ENCODE results near the gene KANTR. TPM values are rescaled to one million over a fixed set of nuclear protein-coding genes. Genes with fewer than 3 reads are reported as not detected.
A peak's percentile ranks its signal among the peaks of the same experiment; 100 is the strongest.

Gene KANTR
- total and polyA plus RNA-seq, 2 of the 4 experiments (the other 2 are of a cell fraction): 1.6 to 6.3 TPM

DNA sequence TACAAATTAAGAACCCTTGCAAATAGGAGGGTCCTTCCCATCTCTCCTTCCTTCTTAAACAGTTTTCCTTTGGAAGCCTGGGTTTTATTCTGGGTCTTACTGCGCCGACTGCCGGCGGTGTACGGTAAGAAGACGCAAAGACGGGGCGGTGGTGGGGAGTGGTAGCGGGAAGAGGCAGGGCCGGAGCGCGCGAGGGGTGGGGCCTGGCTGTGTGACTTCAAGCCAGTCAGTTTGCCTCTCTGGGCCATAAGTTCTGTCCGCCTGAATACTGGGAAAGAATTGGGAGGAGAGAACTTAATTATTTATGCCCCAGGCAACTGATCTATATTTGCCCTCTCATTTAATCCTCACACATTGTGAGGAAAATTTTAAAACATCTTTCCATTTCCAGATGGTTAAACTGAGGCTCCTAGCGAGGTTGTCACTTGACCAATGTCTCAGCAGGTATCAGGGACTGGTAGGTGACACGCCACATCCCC, 726 bp upstream of the KANTR start:
- intact Hi-C loops (cut with micrococcal nuclease): loop anchor here (1.0 to 5.0 kb wide), 2 partner anchors 22 to 129 kb away; no protein-coding TSS in a partner anchor
- no peak overlapping the region for H2BK15ac ChIP-seq (ENCODE audit: low read depth, low read length)
- peak overlapping the region; percentile 42 for H3K4me3 ChIP-seq (ENCODE audit: insufficient read depth, low read depth, low read length)
- no TSS peak for BruUV-seq (replicated peaks)
- peak overlapping the region; percentile 90 for H3K4me2 ChIP-seq (ENCODE audit: low read depth, low read length)
- H4K5ac ChIP-seq (ENCODE audit: low read depth, low read length): no peak overlapping the region
- dilution Hi-C loops (cut with HindIII; ENCODE audit: low sequenced_read_pairs, unreplicated experiment): no loop called here
- no peaks in the 10 kb centered on the region for H3K9me1 ChIP-seq (ENCODE audit: insufficient read depth, low read length)
- H3K56ac ChIP-seq (ENCODE audit: extremely low read depth, insufficient read depth, low read length): no peak overlapping the region
- no peak overlapping the region for H2AK5ac ChIP-seq (ENCODE audit: low read depth, low read length)
- H2BK120ac ChIP-seq (ENCODE audit: low read depth, low read length): no peak overlapping the region
- H2BK5ac ChIP-seq (ENCODE audit: low read depth, low read length, poor library complexity, severe bottlenecking): no peak overlapping the region
- peak overlapping the region; percentile 82 for H2AK9ac ChIP-seq (replicated peaks; ENCODE audit: low read depth, low read length, poor library complexity)
- no peaks in the 10 kb centered on the region for H3K4me1 ChIP-seq (ENCODE audit: control insufficient read depth, insufficient read depth, low read length)
- H3K79me1 ChIP-seq (ENCODE audit: low read depth in 1 of 2, low read length in 2 of 2): peaks cover 5 to 14% of the 10 kb centered on the region in 2 experiments; a peak in 3 of 4 replicates
- H3K14ac ChIP-seq (replicated peaks; ENCODE audit: low read depth, low read length): no peak overlapping the region
- in situ Hi-C loops (cut with MboI; ENCODE audit: low sequenced_read_pairs): no loop called here
- no peak overlapping the region for H3K4ac ChIP-seq (ENCODE audit: low read depth, low read length)
- H4K8ac ChIP-seq (ENCODE audit: low read depth in 2 of 2, low read length in 2 of 2): peak overlapping the region; percentile 1 to 48; a peak in 2 of 4 replicates
- H4K91ac ChIP-seq (ENCODE audit: insufficient read depth, low read depth, low read length): no peak overlapping the region
- no peak overlapping the region; the same call in 1 of the 2 replicates for H3K9ac ChIP-seq (ENCODE audit: low read depth, low read length)
- ATAC-seq (ENCODE audit: low read depth) (peak; percentile 67), DNase-seq (peak; percentile 70)
- ChIA-PET POLR2A (ENCODE audit: unreplicated experiment) (no interaction called here), CTCF (no interaction called here)
- peak overlapping the region; percentile 89 for H2AFZ ChIP-seq (replicated peaks; ENCODE audit: low read length, poor library complexity)
- no peak overlapping the region for H3K18ac ChIP-seq (ENCODE audit: low read depth, low read length)
- no peaks in the 10 kb centered on the region for H3K9me3 ChIP-seq (ENCODE audit: control insufficient read depth, insufficient read depth, low read length)
- H3K23ac ChIP-seq (ENCODE audit: low read depth, low read length): no peak overlapping the region
- TF ChIP-seq NFE2L2 (IDR thresholded peaks at IDR 0.05; ENCODE audit: low read depth, low read length) (no peak), CHD1 (IDR thresholded peaks at IDR 0.05; ENCODE audit: low read depth, low read length) (no peak), MXI1 (IDR thresholded peaks at IDR 0.05; ENCODE audit: borderline replicate concordance, low read depth, low read length) (no peak), POLR2A (IDR thresholded peaks at IDR 0.05; ENCODE audit: low read depth, low read length) (no peak), RAD21 (IDR thresholded peaks at IDR 0.05; ENCODE audit: low read length) (peak; percentile 61), CTCF (conservative IDR thresholded peaks at IDR 0.05; ENCODE audit: low read depth, low read length) (peak; percentile 62), RCOR1 (IDR thresholded peaks at IDR 0.05; ENCODE audit: insufficient replicate concordance, low read length) (no peak), BHLHE40 (IDR thresholded peaks at IDR 0.05; ENCODE audit: low read depth, low read length) (no peak), MAZ (IDR thresholded peaks at IDR 0.05; ENCODE audit: borderline replicate concordance, low read depth, low read length) (peak; percentile 62; the same call in 1 of the 2 replicates), SMC3 (IDR thresholded peaks at IDR 0.05; ENCODE audit: low read depth, low read length) (peak; percentile 63), CEBPB (IDR thresholded peaks at IDR 0.05; ENCODE audit: low read depth, low read length) (no peak), FOS (IDR thresholded peaks at IDR 0.05; ENCODE audit: low read depth, low read length) (no peak), RFX5 (IDR thresholded peaks at IDR 0.05; ENCODE audit: low read depth, low read length) (no peak)
- H2BK20ac ChIP-seq (ENCODE audit: low read depth, low read length): no peak overlapping the region
- H3K36me3 ChIP-seq (ENCODE audit: control insufficient read depth, insufficient read depth, low read length): no peaks in the 10 kb centered on the region; the same call in 1 of the 2 replicates
- H3K27ac ChIP-seq (ENCODE audit: insufficient read depth, low read length): no peak overlapping the region
- WGBS, 2 experiments (ENCODE audit: extremely low coverage in 2 of 2, insufficient read length in 1 of 2): no CpG with 5 or more reads among the region's 16 CpGs
- peaks cover 3% of the 10 kb centered on the region; the same call in 1 of the 2 replicates for H3K27me3 ChIP-seq (ENCODE audit: control insufficient read depth, insufficient read depth, low read length)
- no peaks in the 10 kb centered on the region for H4K20me1 ChIP-seq (ENCODE audit: insufficient read depth, low read length)
